Stimulated activated CD4-positive, alpha-beta T cell treated with anti-CD3 and anti-CD28 coated beads, TNF-alpha, amount 100 ng/mL, for 1 hour (primary cell): Measurements from ENCODE around the gene TMEM54.

ENCODE experiments used
- DNase-seq, 3 donors: peaks; one replicate each; pipeline ENCODE4 v3.0.0-alpha.2; 2020; ENCODE audit warnings: low read depth in 3 of 3, low spot score in 1 of 3

TMEM54 gene

GRCh38 chr1:32895325-32896215 is 5.6 kb downstream of the TMEM54 start:
- DNase-seq, result no peak

DNA sequence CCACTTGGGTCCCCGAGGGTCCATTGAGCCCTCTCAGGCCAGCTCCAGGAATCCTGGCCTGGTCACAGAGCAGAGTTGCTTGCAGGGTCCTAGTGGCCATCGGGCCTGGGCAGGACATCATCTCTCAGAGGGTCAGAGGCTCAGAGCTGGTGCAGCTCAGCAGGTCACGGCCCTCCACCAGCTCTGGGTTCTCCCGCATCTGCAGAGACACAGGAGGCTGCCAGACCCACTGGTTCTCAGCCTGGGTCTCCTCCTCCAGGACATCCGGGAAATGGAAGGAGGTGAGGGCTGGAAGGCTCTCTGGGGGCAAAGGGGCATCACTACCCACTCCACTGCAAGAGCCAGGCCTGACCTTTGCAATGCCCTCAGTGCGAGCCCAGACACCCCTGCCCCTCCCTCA is 6.5 kb downstream of the TMEM54 start:
- no peak for DNase-seq

- no peak for DNase-seq
Measured at GRCh38 chr1:32894019-32894600, 7.1 kb downstream of the TMEM54 start.

DNA sequence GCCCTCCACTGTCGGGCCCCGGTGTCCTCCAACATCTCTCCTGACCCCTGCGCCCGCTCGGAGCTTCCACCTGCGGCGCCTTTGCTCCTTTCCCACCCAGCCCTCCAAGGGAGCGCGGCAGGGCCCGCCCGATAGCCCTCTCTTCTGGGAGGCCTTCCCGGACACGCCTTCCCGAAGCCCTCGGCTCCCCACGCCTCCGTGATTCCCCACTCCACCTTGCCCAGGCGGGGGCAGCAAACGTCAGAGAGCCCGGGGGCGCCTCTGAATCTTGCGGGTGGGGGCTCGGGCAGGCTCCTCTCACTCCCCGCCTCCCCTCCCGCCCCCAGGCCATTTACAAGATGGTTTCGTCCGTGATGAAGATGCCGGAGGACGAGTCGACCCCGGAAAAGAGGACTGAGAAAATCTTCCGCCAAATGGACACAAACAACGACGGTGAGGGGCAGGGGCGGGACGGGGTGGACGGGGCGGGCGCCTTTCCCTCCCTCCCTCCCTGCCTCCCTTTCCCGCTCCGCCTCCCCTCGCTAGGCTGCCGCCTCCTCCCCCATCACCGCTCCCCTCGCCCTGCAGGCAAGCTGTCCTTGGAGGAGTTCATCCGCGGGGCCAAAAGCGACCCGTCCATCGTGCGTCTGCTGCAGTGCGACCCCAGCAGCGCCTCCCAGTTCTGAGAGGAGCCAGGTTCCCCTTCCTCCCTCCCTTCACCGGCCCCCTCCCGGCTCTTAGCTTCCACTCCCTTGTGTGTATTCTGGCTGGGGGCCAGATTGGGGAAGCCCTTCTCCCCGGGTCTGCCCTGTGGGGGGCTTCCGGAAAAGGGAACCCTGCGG is 7.8 kb downstream of the TMEM54 start:
- no peak for DNase-seq

DNA sequence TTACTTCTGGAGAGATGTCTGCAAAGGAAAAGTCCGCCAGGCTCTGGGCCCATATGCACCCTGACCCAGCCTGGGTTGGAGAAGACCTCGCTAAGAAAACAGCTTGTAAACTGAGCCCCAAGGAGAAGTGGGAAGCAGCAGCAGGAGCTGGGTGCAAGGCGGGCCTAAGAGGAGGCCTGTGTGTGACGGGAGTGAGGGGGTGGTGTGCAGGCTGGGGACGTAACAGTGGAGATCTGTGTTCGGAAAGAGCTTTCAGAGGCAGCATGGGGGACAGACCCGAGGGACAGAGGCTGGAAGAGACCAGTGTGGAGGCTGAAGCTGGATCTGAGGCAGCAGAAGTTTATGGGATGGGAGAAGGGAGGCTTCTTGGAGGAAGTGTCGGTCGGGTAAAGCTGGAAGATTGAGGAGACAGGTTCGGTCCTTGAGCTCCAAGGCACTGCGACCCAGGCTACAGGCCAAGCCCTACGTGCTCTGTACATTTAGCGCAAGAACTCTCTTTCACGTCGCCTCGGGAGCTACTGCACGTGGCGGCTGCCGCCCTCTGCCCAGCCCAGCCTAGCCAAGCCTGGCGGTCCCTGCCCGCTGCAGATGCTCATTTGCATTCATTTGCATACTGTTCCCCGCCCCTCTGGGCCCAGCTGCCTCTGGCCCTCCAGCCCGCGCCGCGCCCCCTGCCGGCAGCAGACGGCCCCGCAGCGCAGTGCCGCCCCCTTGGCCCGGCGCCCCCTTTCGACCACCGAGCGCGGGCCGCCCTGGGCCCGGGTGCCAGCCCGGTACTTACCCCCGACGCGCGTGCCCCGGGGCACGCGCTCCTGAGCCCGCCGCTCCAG is 8.6 kb downstream of the TMEM54 start:
- peak in 1 of 3 donors; percentile 35 for DNase-seq

DNA sequence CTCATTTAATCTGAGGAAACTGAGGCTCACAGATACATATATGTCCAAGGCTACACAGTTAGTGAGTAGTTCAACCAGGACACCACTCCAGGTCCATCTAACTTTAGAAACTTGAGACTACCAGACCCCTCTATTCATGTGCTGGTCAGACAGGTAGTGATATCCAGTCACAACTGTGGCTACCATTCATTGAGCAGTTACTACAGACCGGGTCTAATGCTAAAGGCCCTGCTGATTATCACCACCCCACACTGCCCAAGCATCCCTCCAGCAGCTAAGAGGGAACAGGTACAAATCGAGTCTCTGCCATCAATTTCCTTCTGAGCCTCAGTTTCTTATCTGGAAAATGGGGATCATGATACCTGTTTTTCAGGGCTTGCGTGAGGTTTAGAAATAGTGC is 9.6 kb downstream of the TMEM54 start:
- no peak for DNase-seq

- no peak for DNase-seq
Measured at GRCh38 chr1:32891241-32891570, 10.0 kb downstream of the TMEM54 start.

DNA sequence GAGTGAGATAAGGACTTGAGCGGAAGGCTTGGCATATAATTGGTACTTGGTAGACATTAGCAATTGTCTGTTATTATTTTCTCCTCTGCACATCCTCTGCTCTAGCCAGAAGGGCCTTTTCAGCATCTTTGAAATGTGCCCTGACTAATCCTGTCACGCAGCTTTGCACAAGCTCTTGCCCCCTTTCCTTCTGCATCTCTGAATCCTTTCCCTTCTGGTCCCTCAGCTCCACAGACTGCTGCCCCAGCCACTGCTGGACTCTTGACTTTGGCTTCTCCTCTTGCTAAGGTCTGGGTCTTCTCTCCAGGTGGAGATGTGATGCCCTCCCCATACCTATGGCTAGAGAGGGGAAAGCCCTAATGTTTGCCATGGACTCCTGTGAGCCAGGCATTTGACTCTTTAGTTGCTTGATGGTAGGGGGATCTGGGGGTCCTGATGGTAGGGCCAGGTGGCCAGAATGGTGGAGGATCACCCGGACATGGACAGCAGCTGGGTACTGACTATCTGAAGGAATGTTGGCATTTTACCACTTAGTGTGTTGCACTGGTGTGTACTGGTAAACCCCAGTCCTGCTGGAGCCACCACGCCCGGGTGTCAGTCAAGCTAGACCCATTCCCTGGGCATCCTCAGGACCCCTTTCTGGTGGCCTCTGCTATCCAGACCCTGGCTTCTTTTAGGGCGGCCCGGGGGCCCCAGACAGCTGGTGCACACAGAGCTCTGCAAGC is 10.5 kb downstream of the TMEM54 start:
- DNase-seq, result no peak

GRCh38 chr1:32889731-32890278 is 11.4 kb downstream of the TMEM54 start:
- DNase-seq, result no peak

DNA sequence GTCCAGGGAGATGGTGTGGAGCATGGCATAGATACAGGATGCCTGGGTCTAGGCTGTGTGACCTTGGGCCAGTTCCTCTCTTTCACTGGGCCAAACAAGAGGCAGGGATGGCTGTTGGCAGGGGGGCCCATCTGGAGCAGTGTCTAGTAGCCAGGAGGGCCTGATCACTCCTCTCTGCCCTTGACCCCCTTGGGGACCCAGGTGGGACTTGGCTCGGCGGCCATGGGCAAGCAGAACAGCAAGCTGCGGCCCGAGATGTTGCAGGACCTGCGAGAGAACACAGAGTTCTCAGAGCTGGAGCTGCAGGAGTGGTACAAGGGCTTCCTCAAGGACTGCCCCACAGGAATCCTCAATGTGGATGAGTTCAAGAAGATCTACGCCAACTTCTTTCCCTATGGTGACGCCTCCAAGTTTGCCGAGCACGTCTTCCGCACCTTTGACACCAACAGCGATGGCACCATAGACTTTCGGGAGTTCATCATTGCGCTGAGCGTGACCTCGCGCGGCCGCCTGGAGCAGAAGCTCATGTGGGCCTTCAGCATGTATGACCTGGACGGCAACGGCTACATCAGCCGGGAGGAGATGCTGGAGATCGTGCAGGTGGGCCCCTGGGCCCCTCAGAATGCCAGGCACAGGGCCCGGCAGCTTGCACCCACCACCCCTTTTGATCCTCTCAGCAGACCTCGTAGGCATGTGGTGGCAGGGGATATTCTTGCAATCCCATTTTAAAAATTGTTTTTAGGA is 12.3 kb downstream of the TMEM54 start:
- no peak for DNase-seq

GRCh38 chr1:32888134-32888533 is 13.1 kb downstream of the TMEM54 start:
- DNase-seq, result no peak

DNA sequence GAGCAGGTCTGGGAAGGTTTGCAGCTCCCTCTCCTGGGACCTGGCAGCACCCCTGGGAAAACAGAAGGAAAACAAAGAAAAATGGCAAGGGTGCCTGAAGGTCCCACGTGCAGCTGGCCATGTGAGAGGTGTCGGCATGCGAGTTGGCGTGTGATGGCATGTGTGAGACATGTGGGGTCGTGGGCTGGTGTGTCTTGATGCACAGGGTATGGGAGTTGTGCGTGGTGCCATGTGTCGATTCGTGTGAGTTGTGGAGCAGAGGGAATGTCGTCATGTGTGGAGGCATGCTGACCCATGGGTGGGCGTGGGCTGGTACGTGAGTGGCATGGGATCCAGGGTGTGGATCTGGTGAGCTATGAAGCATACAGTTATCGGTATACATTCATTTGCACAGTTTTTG is 13.6 kb downstream of the TMEM54 start:
- no peak for DNase-seq

DNA sequence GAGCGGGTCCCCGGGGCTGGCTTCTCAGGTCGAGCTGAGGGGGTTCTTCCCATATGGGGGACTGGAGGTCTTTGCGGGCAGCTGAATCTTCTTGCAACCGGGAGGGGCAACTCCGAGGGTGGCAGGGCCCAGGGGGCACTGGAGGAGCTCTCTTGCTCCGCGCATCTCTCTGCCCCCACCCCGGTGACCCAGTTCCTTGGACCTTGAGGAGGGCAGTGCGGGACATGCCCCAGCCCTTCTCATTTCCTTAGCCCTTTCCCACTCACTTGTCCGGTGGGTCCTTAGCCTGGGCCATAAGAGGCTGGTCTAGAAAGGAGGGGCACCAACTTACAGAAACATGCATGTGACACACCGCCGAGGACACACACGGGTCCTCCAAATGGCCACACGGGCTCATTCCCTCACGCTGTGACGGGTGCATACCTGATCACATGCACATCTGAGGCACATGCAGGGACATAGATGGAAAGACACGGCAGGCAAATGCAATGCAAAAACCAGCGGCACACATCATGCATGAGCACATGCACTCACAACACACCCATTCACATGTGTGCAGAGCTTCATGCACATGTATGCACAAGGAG is 14.3 kb downstream of the TMEM54 start:
- no peak for DNase-seq

GRCh38 chr1:32886004-32886827 is 15.0 kb downstream of the TMEM54 start, which contains the start of gene HPCA:
Gene HPCA (plus strand): TSS chr1:32886491. CDS start chr1:32888899, 2,408 bp downstream.
- DNase-seq, result no peak

DNA sequence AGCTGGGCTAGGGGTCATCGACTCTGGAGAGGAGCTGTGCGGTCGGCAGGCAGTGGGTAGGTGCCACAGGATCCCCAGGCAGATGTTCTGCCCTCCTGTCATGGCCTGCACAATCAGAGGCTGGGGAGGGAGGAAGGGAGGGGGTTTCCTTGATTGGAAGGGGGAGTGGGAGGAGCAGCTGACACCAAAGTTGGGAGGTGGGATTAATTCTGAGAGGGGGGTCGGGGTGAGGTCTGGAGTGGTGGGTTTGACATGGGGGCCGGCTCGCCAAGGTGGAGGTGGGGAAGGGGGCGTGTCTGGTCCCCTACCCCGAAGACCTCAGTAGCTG is 15.5 kb downstream of the TMEM54 start:
- DNase-seq, result no peak

GRCh38 chr1:32884726-32885125 is 16.5 kb downstream of the TMEM54 start:
- no peak for DNase-seq

DNA sequence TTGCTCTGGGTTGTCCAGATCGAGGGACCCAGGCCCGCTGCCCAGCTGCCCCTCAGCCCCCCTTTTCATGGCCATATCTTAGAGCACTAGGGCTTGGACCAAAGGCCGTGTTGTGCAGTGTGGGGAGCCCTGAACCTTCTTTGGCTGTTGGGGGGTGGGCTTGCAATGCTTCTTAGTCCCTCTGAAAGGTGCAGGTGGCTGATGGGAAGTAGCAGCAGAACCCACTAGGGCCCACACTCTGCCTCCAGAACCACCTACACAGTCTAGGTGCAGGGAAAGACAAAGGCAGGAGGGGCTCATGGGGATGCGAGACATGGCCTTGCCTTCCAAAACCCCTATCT is 17.2 kb downstream of the TMEM54 start:
- DNase-seq, result no peak

DNA sequence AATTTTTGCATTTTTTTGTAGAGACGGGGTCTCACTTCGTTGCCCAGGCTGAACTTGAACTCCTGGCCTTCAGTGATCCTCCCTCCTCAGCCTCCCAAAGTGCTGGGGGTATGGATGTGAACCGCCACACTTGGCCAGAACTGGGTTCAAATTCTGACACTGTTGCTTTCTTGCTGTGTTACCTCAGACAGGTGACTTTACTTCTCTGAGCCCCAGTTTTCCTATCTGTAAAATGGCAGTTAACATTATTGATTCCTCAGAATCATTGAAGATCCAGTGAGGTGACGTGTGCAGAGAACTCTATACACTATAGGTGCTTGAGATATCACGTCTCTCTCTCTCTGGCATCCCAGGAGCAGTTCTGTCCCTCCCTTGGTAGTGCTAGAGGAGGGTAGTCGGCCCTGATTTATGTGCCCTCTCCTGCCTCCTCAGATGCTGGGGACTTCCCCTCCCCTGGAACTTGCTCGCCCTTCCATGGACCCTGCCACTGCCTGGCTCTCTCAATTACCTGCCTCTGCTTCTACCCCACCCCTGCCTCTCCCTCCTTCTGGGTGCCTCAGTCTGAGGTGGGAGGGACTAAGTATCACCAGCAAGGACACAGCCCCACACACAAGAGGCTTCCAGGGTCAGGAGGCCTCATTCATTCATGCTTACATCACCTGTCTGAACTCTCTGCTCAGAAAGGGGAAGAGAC is 17.7 kb downstream of the TMEM54 start:
- no peak for DNase-seq
